Hindlimb muscle (tissue), 1 donor: ENCODE measurements around the gene OR11A1. TPM values are rescaled to one million over a fixed set of nuclear protein-coding genes. Genes with fewer than 3 reads are reported as not detected.

Source experiments
- polyA plus RNA-seq: library from polyadenylated mRNA; unstranded; fragments of 120-200 nt; gene quantifications from one replicate; pipeline ENCODE4 v1.2.1, GENCODE V29; 2013; ENCODE audit not compliant: insufficient read length

OR11A1 gene
- polyA plus RNA-seq, 1 donor: not detected

Other genes with a start within 250 kb of the OR11A1 start
- gene OR14J1, start 155.4 kb downstream of the OR11A1 start, polyA plus RNA-seq: 0.06 TPM
- not detected for gene OR5V1, start 88.2 kb downstream of the OR11A1 start, polyA plus RNA-seq
- gene OR12D3, start 81.8 kb downstream of the OR11A1 start, polyA plus RNA-seq: not detected
- not detected for gene OR12D2, start 61.4 kb downstream of the OR11A1 start, polyA plus RNA-seq
- gene OR12D1, start 42.1 kb downstream of the OR11A1 start, polyA plus RNA-seq: not detected
- not detected for gene OR10C1, start 17.8 kb downstream of the OR11A1 start, polyA plus RNA-seq
- not detected for gene OR2H1, start 84 bp upstream of the OR11A1 start, polyA plus RNA-seq
- not detected for gene MAS1L, start 30.9 kb upstream of the OR11A1 start, polyA plus RNA-seq
- gene UBD, start 102.7 kb upstream of the OR11A1 start, polyA plus RNA-seq: 0.25 TPM
- not detected for gene OR2H2, start 128.1 kb upstream of the OR11A1 start, polyA plus RNA-seq
- gene GABBR1, start 176.1 kb upstream of the OR11A1 start, polyA plus RNA-seq: 31.1 TPM
- gene MOG, start 200.0 kb upstream of the OR11A1 start, polyA plus RNA-seq: not detected
- not detected for gene ZFP57, start 224.1 kb upstream of the OR11A1 start, polyA plus RNA-seq